CD4-positive, alpha-beta T cell (primary cell): Measurements from ENCODE around the gene MCL1. TPM values are rescaled to one million over a fixed set of nuclear protein-coding genes. Genes with fewer than 3 reads are reported as not detected.

Experiments used
- ATAC-seq: fragments of 200-7000 bp; cut with Tn5 transposase; one replicate; pipeline ENCODE4 v1.10.0; 2022; ENCODE audit warnings: mild to moderate bottlenecking; ENCODE audit not compliant: poor library complexity
- CTCF ChIA-PET: fragments of 350-600 bp; sonication (Branson Sonifier 250); formaldehyde crosslinking; loops from one replicate; lab custom pipeline; 2021; ENCODE audit warnings: antibody characterized with exemption, inconsistent platforms; lab: Charles Lee
- POLR2A ChIA-PET: fragments of 350-600 bp; sonication (Branson Sonifier 250); formaldehyde crosslinking; loops from one replicate; lab custom pipeline; 2021; ENCODE audit warnings: antibody characterized with exemption, inconsistent platforms; lab: Charles Lee
- DNase-seq, 14 experiments: peaks; one replicate each; pipeline ENCODE4 v3.0.0-alpha.2; 2013 to 2020; ENCODE audit warnings: mixed read lengths in 2 of 14
- H3K27ac ChIP-seq, 2 donors: one replicate each; pipeline versions ENCODE4 v1.5.1 to v1.7.0; 2013; ENCODE audit warnings: low read length in 2 of 2, low read depth in 1 of 2, mild to moderate bottlenecking in 1 of 2
- H3K27me3 ChIP-seq, 2 experiments: 1 replicate in 1 of 2; 2 replicates in 1 of 2; pipeline versions ENCODE4 v1.6.1 to v1.7.0; 2013; ENCODE audit warnings: low read length in 2 of 2, control low read depth in 1 of 2, mild to moderate bottlenecking in 1 of 2, moderate library complexity in 1 of 2; ENCODE audit not compliant: insufficient read depth in 2 of 2, control insufficient read depth in 1 of 2
- H3K36me3 ChIP-seq: one replicate; pipeline ENCODE4 v1.6.1; 2013; ENCODE audit warnings: low read length, control low read depth; ENCODE audit not compliant: insufficient read depth
- H3K4me1 ChIP-seq: one replicate; pipeline ENCODE4 v1.6.1; 2013; ENCODE audit warnings: low read length, control low read depth; ENCODE audit not compliant: insufficient read depth
- H3K4me3 ChIP-seq: one replicate; pipeline ENCODE4 v1.5.1; 2013; ENCODE audit warnings: mild to moderate bottlenecking, low read length, moderate library complexity
- H3K9me3 ChIP-seq, 2 experiments: 1 replicate in 1 of 2; 2 replicates in 1 of 2; pipeline versions ENCODE4 v1.6.1 to v1.7.0; 2013; ENCODE audit warnings: low read length in 2 of 2, mild to moderate bottlenecking in 2 of 2, control low read depth in 1 of 2, moderate library complexity in 1 of 2; ENCODE audit not compliant: control insufficient read depth in 1 of 2, insufficient read depth in 1 of 2
- H3K27ac Mint-ChIP-seq: one replicate; pipeline ENCODE4 v1.8.0; 2020; ENCODE audit warnings: mixed read lengths
- H3K27me3 Mint-ChIP-seq: one replicate; pipeline ENCODE4 v1.8.0; 2021; ENCODE audit warnings: mixed read lengths
- H3K36me3 Mint-ChIP-seq: one replicate; pipeline ENCODE4 v1.8.0; 2021; ENCODE audit warnings: low read depth, mixed read lengths
- H3K4me1 Mint-ChIP-seq: one replicate; pipeline ENCODE4 v1.8.0; 2021; ENCODE audit warnings: low read depth, mixed read lengths
- H3K4me3 Mint-ChIP-seq: one replicate; pipeline ENCODE4 v1.8.0; 2020; ENCODE audit warnings: mild to moderate bottlenecking, mixed read lengths
- H3K9me3 Mint-ChIP-seq: one replicate; pipeline ENCODE4 v1.8.0; 2020; ENCODE audit warnings: mixed read lengths
- intact Hi-C, 2 experiments: fragments of 100-400 bp; cut with DNase I in 1 of 2; cut with micrococcal nuclease in 1 of 2; formaldehyde crosslinking; loops; one replicate each; pipeline versions ENCODE4 v1.15.1 to v1.9.0; 2023 to 2025; cut with DNase I, micrococcal nuclease
- total RNA-seq, 174 experiments: library from RNA in 2 of 174; stranded (reverse) in 2 of 174; gene quantifications; one replicate each; pipeline ENCODE4 v1.2.3 and lab custom pipeline; 2021 to 2026
- TF ChIP-seq, protein P1 (sequence below): fragments of 200-600 bp; IDR thresholded peaks from one replicate; pipeline ENCODE4 v1.8.0; 2022; ENCODE audit warnings: antibody characterized with exemption, mild to moderate bottlenecking

Gene MCL1
- total RNA-seq, 2 experiments from 2014 or later = 737 to 747 TPM

DNA sequence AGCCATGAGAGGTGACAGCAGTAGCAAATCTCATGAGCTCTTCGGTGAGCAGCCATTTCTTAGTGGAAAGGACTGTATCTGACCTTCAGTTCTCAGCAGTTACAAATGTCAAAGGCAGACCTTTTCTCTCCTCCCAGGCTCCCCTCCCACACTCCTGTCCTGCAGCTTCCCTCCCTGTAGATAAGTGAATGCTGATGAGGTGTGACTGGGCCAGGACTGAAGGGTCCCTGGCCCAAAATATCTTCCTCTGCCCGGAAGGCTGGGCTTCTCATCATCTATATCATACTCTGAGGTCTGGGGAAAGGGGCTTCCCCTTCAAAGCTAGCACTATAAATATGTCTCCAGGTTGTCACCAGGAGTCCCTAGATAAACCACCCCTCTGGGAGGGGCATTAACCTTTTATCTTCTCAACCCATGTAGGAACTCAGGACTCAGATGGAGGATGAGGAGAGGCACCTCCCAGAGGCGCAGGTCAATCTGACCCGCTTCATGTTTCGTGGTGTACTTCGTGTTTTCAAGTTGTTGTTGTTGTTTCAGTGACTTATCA lies 33.9 kb downstream of the MCL1 start:
- no peak for DNase-seq
- H3K4me1 ChIP-seq = peaks cover 17% of the 10 kb centered on the region
- H3K9me3 Mint-ChIP-seq = no peaks in the 10 kb centered on the region
- no peak overlapping the region for H3K4me3 ChIP-seq
- H3K4me1 Mint-ChIP-seq = peaks cover 13% of the 10 kb centered on the region
- no peaks in the 10 kb centered on the region for H3K36me3 Mint-ChIP-seq
- ATAC-seq = no peak
- POLR2A ChIA-PET = interaction anchor here (0.6 kb wide), 1 partner anchor 30 kb away, joined by 3 read pairs; the partner anchor contains the start of gene FALEC
- intact Hi-C loops = no loop called here
- no peaks in the 10 kb centered on the region for H3K9me3 ChIP-seq
- CTCF ChIA-PET = no interaction called here
- H3K36me3 ChIP-seq = no peaks in the 10 kb centered on the region
- peaks cover 10 to 15% of the 10 kb centered on the region in 2 experiments for H3K27me3 ChIP-seq
- no peak overlapping the region for H3K27ac Mint-ChIP-seq
- TF ChIP-seq, protein P1, sequence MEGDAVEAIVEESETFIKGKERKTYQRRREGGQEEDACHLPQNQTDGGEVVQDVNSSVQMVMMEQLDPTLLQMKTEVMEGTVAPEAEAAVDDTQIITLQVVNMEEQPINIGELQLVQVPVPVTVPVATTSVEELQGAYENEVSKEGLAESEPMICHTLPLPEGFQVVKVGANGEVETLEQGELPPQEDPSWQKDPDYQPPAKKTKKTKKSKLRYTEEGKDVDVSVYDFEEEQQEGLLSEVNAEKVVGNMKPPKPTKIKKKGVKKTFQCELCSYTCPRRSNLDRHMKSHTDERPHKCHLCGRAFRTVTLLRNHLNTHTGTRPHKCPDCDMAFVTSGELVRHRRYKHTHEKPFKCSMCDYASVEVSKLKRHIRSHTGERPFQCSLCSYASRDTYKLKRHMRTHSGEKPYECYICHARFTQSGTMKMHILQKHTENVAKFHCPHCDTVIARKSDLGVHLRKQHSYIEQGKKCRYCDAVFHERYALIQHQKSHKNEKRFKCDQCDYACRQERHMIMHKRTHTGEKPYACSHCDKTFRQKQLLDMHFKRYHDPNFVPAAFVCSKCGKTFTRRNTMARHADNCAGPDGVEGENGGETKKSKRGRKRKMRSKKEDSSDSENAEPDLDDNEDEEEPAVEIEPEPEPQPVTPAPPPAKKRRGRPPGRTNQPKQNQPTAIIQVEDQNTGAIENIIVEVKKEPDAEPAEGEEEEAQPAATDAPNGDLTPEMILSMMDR = no peak
- peaks cover 34% of the 10 kb centered on the region for H3K27me3 Mint-ChIP-seq
- no peak overlapping the region for H3K27ac ChIP-seq
- H3K4me3 Mint-ChIP-seq = no peak overlapping the region

DNA sequence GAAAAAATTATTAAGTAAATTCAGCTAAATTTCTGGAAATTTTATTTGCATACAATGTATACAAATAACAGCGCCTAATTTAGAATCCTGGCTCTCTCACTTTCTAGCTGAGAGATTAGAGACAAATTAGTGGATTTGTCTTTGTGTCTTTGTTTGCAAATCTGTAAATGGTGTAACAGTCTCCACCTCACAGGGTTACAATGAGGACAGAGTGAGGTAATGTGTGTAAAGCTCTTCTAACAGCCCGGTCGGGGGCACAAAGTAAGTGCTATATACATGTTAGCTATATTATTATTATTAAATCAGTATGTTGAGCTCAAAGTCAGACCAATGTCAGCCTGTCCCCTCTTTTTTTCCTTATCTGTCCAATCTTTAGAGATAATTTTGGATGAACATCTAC lies 35.2 kb downstream of the MCL1 start:
- no peak for ATAC-seq
- Mint-ChIP-seq H3K36me3 (no peaks in the 10 kb centered on the region), H3K27me3 (peaks cover 29% of the 10 kb centered on the region), H3K9me3 (no peaks in the 10 kb centered on the region), H3K27ac (no peak overlapping the region), H3K4me1 (peaks cover 4% of the 10 kb centered on the region), H3K4me3 (no peak overlapping the region)
- H3K4me1 ChIP-seq = peaks cover 5% of the 10 kb centered on the region
- no peak for DNase-seq
- H3K36me3 ChIP-seq = no peaks in the 10 kb centered on the region
- no peaks in the 10 kb centered on the region for H3K9me3 ChIP-seq
- peaks cover 5 to 15% of the 10 kb centered on the region in 2 experiments for H3K27me3 ChIP-seq
- intact Hi-C loops = no loop called here
- H3K27ac ChIP-seq = no peak overlapping the region
- TF ChIP-seq, protein P1 = no peak
- CTCF ChIA-PET = no interaction called here
- POLR2A ChIA-PET = no interaction called here
- H3K4me3 ChIP-seq = no peak overlapping the region

DNA sequence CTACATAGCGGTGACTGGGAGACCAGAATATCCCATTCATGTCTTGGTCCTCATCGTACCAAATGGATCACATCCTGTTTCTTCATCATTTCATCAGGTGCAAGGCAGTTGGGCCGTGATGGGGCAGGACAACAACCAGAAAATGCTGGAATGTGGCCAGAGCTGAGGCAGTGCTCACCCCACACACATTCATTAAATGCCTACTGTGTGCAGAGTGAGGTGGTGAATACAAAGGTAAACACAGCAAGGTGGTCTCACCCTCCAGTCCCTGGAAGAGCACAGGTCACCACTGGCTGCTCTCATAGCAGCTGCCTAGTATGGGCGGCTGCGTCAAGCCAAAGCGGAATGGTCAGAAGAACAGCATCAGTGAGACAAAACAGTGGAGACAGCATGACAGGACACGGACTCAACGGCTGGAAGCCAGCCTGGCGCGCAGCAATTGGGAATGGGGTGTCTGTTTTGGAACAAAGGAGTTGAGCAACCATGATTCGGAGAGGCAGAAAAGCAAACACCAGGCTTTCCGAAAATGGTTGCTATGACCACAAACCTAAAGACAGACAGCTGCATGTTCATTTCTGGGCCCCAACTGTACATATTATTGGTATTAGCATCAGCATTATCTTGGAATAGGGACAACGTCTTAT lies 35.8 kb downstream of the MCL1 start:
- Mint-ChIP-seq H3K36me3 (no peaks in the 10 kb centered on the region), H3K4me3 (no peak overlapping the region), H3K27ac (no peak overlapping the region), H3K27me3 (peaks cover 28% of the 10 kb centered on the region), H3K4me1 (peaks cover 3% of the 10 kb centered on the region), H3K9me3 (no peaks in the 10 kb centered on the region)
- H3K27me3 ChIP-seq = peaks cover 5 to 15% of the 10 kb centered on the region in 2 experiments
- ChIA-PET POLR2A (no interaction called here), CTCF (no interaction called here)
- peaks cover 4% of the 10 kb centered on the region for H3K4me1 ChIP-seq
- no peak overlapping the region for H3K4me3 ChIP-seq
- intact Hi-C loops = no loop called here
- ATAC-seq = no peak
- TF ChIP-seq, protein P1 = no peak
- H3K36me3 ChIP-seq = no peaks in the 10 kb centered on the region
- H3K9me3 ChIP-seq = no peaks in the 10 kb centered on the region
- no peak overlapping the region for H3K27ac ChIP-seq
- DNase-seq = no peak
